Fibroblast of mammary gland (primary cell): ENCODE data around the gene NMRAL1.

Source experiments
- DNase-seq: peaks from one replicate; pipeline ENCODE4 v3.0.0-alpha.2; 2010; ENCODE audit warnings: low read depth
- H3K4me3 ChIP-seq: 2 replicates; pipeline ENCODE4 v1.5.1; 2011; ENCODE audit warnings: low read depth, mild to moderate bottlenecking, low read length, moderate library complexity; ENCODE audit not compliant: control insufficient read depth
- TF ChIP-seq, protein P1 (sequence below): conservative IDR thresholded peaks from 2 replicates; pipeline ENCODE4 v1.5.1; 2011; ENCODE audit warnings: low read depth, low read length, inconsistent platforms; ENCODE audit not compliant: control insufficient read depth, insufficient read depth

The NMRAL1 gene

GRCh38 chr16:4412159-4412558, 62.3 kb downstream of the NMRAL1 start:
- DNase-seq = no peak
- TF ChIP-seq, protein P1, sequence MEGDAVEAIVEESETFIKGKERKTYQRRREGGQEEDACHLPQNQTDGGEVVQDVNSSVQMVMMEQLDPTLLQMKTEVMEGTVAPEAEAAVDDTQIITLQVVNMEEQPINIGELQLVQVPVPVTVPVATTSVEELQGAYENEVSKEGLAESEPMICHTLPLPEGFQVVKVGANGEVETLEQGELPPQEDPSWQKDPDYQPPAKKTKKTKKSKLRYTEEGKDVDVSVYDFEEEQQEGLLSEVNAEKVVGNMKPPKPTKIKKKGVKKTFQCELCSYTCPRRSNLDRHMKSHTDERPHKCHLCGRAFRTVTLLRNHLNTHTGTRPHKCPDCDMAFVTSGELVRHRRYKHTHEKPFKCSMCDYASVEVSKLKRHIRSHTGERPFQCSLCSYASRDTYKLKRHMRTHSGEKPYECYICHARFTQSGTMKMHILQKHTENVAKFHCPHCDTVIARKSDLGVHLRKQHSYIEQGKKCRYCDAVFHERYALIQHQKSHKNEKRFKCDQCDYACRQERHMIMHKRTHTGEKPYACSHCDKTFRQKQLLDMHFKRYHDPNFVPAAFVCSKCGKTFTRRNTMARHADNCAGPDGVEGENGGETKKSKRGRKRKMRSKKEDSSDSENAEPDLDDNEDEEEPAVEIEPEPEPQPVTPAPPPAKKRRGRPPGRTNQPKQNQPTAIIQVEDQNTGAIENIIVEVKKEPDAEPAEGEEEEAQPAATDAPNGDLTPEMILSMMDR = no peak
- H3K4me3 ChIP-seq = no peak overlapping the region
